HFF-Myc (cell line): ENCODE data around the gene HECW1.

Experiments
- DNase-seq: peaks from one replicate; pipeline ENCODE4 v3.0.0-alpha.2; 2011; ENCODE audit warnings: low read depth; ENCODE audit errors: extremely low read depth
- H3K4me3 ChIP-seq: replicated peaks from 2 replicates; pipeline ENCODE4 v1.5.1; 2011; ENCODE audit warnings: low read depth, mild to moderate bottlenecking, control low read depth, low read length
- TF ChIP-seq, protein P1 (sequence below): IDR thresholded peaks from 2 replicates; pipeline ENCODE4 v1.5.1; 2012; ENCODE audit warnings: mild to moderate bottlenecking, low read depth, low read length, control low read depth; ENCODE audit errors: missing control alignments

The HECW1 gene

DNA sequence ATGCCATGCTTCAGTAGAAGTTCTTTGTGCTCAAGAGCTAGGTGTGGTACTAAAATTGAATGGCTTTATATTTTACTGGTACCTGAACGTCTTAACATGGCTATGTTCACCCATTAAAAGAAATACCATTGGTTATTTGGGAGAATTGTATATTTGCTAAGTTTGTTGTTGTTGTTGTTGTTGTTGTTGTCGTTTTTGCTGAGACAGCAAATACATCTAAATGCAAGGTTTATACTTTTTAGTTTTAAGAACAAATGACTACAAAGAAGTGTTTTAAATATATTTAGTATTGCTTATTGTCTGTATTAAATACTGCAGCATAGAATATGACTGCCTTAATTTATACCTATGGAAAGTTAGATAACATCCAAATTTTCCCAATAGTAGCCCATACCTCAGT is 66.9 kb downstream of the HECW1 start:
- H3K4me3 ChIP-seq: no peak overlapping the region
- TF ChIP-seq, protein P1, sequence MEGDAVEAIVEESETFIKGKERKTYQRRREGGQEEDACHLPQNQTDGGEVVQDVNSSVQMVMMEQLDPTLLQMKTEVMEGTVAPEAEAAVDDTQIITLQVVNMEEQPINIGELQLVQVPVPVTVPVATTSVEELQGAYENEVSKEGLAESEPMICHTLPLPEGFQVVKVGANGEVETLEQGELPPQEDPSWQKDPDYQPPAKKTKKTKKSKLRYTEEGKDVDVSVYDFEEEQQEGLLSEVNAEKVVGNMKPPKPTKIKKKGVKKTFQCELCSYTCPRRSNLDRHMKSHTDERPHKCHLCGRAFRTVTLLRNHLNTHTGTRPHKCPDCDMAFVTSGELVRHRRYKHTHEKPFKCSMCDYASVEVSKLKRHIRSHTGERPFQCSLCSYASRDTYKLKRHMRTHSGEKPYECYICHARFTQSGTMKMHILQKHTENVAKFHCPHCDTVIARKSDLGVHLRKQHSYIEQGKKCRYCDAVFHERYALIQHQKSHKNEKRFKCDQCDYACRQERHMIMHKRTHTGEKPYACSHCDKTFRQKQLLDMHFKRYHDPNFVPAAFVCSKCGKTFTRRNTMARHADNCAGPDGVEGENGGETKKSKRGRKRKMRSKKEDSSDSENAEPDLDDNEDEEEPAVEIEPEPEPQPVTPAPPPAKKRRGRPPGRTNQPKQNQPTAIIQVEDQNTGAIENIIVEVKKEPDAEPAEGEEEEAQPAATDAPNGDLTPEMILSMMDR: no peak
- DNase-seq: no peak

DNA sequence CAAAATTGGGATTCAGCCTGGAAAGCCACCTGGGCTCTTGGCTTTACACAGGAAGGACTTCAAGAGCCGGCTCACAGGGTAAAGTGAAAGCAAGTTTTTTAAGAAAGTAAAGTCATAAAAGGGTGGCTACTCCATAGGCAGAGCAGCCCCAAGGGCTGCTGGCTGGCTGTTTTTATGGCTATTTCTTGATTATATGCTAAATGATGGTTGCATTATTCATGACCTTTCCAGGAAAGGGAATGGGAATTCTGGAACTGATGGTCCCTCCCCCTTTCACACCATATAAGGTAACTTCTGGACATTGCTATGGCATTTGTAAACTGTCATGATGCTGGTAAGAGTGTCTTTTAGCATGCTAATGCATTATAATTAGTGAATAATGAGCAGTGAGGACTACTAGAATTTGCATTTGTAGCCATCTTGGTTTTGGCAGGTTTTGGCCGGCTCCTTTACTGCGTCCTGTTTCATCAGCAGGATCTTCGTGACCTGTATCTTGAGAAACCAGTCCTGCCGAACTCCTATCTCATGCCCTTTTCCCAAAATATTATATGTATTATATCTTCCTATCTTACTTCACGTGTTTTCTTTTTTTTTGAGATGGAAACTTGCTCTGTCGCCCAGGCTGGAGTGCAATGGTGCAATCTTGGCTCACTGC is 80.5 kb downstream of the HECW1 start:
- TF ChIP-seq, protein P1: no peak
- DNase-seq: no peak
- H3K4me3 ChIP-seq: no peak overlapping the region

DNA sequence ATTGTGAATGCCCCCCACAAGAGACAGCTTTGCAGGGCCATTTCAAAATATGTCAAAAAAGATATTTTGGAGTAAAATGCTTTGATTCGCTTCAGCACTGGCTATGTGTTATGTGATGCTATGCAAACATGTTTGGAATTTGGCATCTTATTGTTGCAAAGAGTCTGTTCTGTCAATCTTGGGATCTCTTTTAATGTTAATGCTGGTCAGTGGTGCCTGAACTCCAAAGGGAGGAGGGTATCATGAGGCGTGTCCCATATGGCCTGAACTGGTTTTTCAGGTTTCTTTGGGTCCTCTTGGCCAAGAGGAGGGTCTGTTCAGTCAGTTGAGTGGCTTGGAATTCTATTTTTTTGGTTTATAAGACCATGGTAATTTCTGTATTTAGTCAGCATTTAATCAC is 81.4 kb downstream of the HECW1 start:
- no peak for DNase-seq
- no peak overlapping the region for H3K4me3 ChIP-seq
- TF ChIP-seq, protein P1: no peak

DNA sequence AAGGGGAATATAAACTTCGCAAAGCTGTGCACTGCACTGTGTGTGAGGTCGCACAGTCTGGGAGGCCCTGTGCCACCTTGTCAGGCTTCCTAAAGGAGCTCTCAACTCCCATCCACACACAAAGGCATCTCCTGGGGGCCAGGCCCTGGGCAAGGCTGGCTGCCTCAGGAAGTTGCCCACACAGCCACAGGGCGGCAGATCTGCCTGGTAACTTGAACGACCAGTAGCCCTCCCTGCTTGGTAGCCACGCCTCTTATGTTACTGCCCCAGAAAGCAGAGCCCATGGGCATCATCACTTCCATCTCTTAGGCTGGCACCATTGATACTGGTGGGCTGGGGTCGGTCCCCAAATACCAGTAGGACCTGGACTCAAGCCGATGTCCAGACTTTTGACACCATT is 82.8 kb downstream of the HECW1 start:
- DNase-seq: no peak
- no peak overlapping the region for H3K4me3 ChIP-seq
- TF ChIP-seq, protein P1: no peak

DNA sequence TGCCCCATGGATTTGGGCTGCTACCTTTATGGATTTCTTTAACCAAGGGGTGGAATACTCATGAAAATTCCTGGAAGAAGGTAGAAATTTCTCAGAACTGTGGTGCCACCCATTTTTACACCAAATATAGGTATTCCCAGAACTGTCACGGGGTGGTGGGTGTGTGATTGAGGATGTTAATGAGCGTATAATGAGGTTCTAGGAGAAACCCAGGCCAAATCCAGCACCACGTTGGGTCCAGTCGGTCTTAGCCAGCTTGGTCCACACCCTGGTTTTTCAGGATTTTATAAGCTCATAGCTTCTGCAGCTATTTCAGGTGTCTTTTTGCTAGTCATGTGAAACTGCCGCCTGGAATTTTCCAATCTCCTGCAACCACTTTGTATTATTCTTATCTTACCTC is 83.3 kb downstream of the HECW1 start:
- H3K4me3 ChIP-seq: no peak overlapping the region
- TF ChIP-seq, protein P1: no peak
- DNase-seq: no peak

DNA sequence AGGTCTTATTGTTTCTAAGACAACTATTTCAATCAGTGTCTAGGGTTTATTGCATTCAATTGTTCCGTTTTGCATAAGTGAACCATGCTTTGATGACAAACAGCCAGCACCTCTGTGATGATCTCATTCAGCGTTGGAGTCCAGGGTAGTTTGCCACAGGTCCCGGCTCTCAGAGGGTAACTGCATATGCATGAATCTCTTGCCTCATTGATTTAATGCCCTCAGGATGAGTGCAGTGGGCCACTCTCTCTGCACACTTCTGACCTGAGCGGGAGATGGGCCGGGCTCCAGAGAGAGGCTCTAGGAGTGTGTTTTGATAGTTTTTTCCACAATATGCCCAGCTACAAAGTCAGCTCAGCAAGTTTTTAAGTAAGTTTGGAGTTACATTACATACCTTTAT is 83.9 kb downstream of the HECW1 start:
- TF ChIP-seq, protein P1: no peak
- no peak overlapping the region for H3K4me3 ChIP-seq
- no peak for DNase-seq

DNA sequence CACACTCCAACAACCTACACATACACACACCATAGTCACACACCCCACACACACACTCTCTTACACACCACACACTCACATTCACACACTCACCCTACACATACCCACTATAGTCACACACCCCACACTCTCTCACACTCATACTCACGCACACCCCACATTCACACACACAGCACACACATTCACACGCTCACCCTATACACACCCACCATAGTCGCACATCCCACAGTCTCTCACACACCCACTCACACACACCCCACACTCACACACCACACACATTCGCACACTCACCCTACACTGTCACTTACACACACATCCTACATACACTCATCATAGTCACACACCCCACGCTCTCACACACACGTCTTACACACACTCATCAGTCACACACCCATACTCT is 85.6 kb downstream of the HECW1 start:
- TF ChIP-seq, protein P1: no peak
- DNase-seq: no peak
- no peak overlapping the region for H3K4me3 ChIP-seq
